Activated naive CD4-positive, alpha-beta T cell treated with anti-CD3 and anti-CD28 coated beads for 36 hours (primary cell): Measurements from ENCODE around the gene CCDC6. TPM values are rescaled to one million over a fixed set of nuclear protein-coding genes. Genes with fewer than 3 reads are reported as not detected.
A peak's percentile ranks its signal among the peaks of the same experiment; 100 is the strongest.

Experiments used
- CTCF ChIA-PET: fragments of 350-600 bp; sonication (Branson Sonifier 250); formaldehyde crosslinking; loops from one replicate; lab custom pipeline; 2021; ENCODE audit warnings: antibody characterized with exemption; lab: Charles Lee
- DNase-seq: peaks from one replicate; pipeline ENCODE4 v3.0.0-alpha.2; 2020
- H3K27ac Mint-ChIP-seq: one replicate; pipeline ENCODE4 v1.8.0; 2021; ENCODE audit warnings: mild to moderate bottlenecking, mixed read lengths
- H3K27me3 Mint-ChIP-seq: one replicate; pipeline ENCODE4 v1.8.0; 2021; ENCODE audit warnings: low read depth, mixed read lengths
- H3K36me3 Mint-ChIP-seq: one replicate; pipeline ENCODE4 v1.8.0; 2021; ENCODE audit warnings: low read depth, mixed read lengths
- H3K4me1 Mint-ChIP-seq: one replicate; pipeline ENCODE4 v1.8.0; 2021; ENCODE audit warnings: low read depth, mixed read lengths
- H3K4me3 Mint-ChIP-seq: one replicate; pipeline ENCODE4 v1.8.0; 2021; ENCODE audit warnings: mild to moderate bottlenecking, moderate library complexity, mixed read lengths
- H3K9me3 Mint-ChIP-seq: one replicate; pipeline ENCODE4 v1.8.0; 2021; ENCODE audit warnings: mixed read lengths
- intact Hi-C: fragments of 100-400 bp; cut with micrococcal nuclease; formaldehyde crosslinking; loops from one replicate; pipeline ENCODE4 v1.15.1; 2023
- total RNA-seq, 2 experiments: library from RNA; stranded (reverse); gene quantifications; one replicate each; pipeline ENCODE4 v1.2.3, GENCODE V29; 2021

CCDC6 gene
- total RNA-seq, 2 experiments from 2014 or later = 43.1 to 44.9 TPM

DNA sequence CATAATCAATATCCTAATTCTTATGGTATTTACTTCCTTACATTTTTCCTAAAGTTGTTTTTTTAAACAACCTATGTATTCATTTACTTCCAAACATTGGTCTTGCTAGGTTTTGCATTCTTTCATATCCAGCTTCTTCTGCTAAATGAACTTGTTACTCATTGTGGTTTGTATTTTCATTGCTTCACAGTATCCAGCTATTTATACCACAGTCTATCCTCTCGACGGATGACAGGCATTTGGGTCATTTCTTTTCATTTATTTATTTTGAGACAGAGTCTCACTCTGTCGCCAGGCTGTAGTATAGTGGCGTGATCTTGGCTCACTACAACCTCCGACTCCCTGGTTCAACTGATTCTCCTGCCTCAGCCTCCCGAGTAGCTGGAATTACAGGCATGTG is 66.8 kb downstream of the CCDC6 start:
- Mint-ChIP-seq H3K27me3 (no peaks in the 10 kb centered on the region), H3K36me3 (peaks cover 35% of the 10 kb centered on the region), H3K4me3 (no peak overlapping the region), H3K27ac (no peak overlapping the region), H3K9me3 (no peaks in the 10 kb centered on the region), H3K4me1 (peaks cover 32% of the 10 kb centered on the region)
- CTCF ChIA-PET = interaction anchor here (0.9 kb wide), 1 partner anchor 51 kb away, joined by 3 read pairs; no protein-coding TSS in a partner anchor
- intact Hi-C loops = loop anchor here (2.0 kb wide), 1 partner anchor 19 kb away; no protein-coding TSS in a partner anchor
- DNase-seq = no peak

DNA sequence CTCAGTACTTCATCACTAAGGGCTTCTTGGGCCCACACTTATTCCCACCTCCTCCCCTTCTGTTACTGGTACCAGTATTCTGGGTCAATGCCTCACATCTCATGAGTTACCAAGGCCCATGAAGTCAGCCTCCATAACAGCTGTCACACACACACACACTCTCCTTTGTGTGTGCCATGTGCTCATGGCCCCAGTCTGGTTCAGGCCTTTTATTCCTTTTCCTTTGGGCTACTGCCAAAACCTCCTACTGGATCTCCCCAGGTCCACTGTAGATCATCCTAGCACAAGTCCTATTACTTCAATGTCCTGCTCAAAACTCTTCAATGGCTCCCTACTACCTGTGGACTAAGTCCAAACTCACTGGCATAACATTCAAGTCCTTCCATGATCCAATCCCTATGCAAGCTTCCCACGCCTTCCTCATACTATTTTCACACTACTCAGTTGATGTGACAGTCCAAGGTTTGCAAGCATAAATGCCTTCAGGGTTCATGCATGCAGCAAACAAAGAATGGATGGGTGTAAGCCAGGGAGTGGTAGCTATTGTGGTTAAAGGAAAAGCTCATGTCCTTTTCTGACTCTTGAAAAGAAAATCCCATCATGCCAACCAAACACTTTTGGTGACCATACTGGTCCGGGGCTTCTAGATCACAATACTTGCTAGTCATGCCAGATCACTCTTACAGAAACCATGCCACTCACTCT is 68.1 kb downstream of the CCDC6 start:
- intact Hi-C loops = loop anchor here (2.0 kb wide), 1 partner anchor 21 kb away; no protein-coding TSS in a partner anchor
- H3K4me3 Mint-ChIP-seq = no peak overlapping the region
- H3K27ac Mint-ChIP-seq = no peak overlapping the region
- H3K27me3 Mint-ChIP-seq = no peaks in the 10 kb centered on the region
- peaks cover 39% of the 10 kb centered on the region for H3K4me1 Mint-ChIP-seq
- no peak for DNase-seq
- no peaks in the 10 kb centered on the region for H3K9me3 Mint-ChIP-seq
- CTCF ChIA-PET = no interaction called here
- H3K36me3 Mint-ChIP-seq = peaks cover 29% of the 10 kb centered on the region

DNA sequence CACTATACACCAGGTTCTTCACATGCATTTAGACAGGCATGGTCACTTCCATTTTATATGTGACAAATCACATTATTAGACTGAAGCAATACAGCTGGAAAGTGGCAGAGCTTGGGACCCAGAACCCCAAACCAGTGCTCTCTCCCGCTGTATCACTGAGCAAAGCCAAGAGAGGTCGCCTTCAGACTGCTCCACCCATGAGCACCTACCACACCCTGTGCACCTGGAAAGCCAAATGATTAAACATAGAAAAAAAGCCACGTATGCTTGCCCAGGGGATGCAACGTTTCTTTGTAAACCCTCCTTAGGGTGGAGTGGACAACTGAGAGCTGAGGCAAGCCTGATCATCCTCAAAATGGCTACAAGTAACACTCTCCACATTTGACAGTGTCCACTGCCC is 72.5 kb downstream of the CCDC6 start:
- Mint-ChIP-seq H3K27me3 (no peaks in the 10 kb centered on the region), H3K4me1 (peaks cover 50% of the 10 kb centered on the region), H3K27ac (no peak overlapping the region), H3K4me3 (no peak overlapping the region), H3K9me3 (no peaks in the 10 kb centered on the region), H3K36me3 (peaks cover 29% of the 10 kb centered on the region)
- CTCF ChIA-PET = interaction anchor here (0.6 to 3.6 kb wide), 3 partner anchors 22 to 75 kb away, joined by 4 to 28 read pairs (median 4); partner anchors contain the start of gene CCDC6
- intact Hi-C loops = loop anchor here (2.0 kb wide), 1 partner anchor 73 kb away; the partner anchor contains the start of gene CCDC6
- no peak for DNase-seq

DNA sequence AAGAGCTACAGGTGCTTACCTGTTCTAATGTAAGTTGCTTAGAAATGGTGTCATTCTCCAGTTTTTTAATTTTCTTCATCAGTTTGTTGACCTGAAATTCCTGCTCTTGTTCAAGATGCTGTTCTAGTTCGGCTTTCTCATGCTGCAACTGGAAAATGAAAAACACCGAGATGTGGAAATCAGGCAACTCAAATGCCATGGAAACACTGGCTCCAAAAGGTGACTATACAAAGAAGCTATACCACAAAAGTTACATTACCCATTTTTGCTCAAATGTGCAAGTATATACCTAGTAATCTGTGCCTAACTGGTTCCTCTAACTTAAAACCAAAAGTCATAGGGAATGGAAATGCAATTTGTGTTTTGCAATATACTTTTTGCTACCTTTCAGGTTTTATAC is 73.8 kb downstream of the CCDC6 start:
- Mint-ChIP-seq H3K27ac (no peak overlapping the region), H3K4me1 (peaks cover 43% of the 10 kb centered on the region), H3K36me3 (peaks cover 33% of the 10 kb centered on the region), H3K4me3 (no peak overlapping the region), H3K9me3 (no peaks in the 10 kb centered on the region), H3K27me3 (no peaks in the 10 kb centered on the region)
- CTCF ChIA-PET = interaction anchor here (0.5 to 3.6 kb wide), 4 partner anchors 11 to 99 kb away, joined by 3 to 28 read pairs (median 6); partner anchors contain the start of gene CCDC6
- intact Hi-C loops = no loop called here
- no peak for DNase-seq

DNA sequence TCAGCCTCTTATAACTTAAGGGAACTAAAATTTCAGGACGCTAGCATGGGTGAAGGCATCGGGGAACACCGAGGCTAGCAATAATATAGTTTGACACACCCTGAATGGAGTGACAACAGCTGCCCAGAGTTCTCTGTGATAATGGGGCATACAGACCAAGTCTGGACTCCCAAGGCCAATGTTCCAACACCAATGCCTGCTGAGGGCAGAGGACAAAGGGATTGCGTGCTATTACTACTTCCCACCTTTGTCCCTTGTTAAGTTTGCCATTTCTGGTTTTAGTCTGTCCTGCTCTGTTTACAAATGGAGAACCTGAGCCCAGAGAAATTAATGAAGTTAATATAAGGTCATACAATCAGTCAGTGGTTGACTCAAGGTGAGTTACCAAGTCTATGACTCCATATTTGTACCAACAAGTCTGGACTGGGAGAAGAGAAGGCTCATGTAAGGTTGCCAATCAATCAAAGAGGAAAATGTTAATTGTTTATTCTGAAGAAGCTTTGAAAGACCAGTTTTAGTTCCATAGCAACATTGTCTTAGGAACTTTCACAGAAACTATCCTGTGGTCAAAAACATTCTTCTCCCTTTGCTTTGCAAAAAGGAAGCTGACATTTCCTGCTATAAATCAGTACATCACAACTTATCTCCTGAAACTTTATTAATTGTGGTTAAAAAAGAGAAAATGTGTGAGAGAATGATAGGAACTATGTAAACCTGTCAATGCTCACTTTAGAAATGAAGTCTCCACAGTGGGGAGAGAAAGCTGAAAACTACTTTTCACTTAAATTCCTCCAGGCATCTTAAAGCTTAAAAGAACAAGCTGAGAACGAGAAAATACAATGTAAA is 74.5 kb downstream of the CCDC6 start:
- peaks cover 42% of the 10 kb centered on the region for H3K4me1 Mint-ChIP-seq
- H3K4me3 Mint-ChIP-seq = no peak overlapping the region
- H3K27me3 Mint-ChIP-seq = no peaks in the 10 kb centered on the region
- DNase-seq = no peak
- H3K27ac Mint-ChIP-seq = no peak overlapping the region
- no peaks in the 10 kb centered on the region for H3K9me3 Mint-ChIP-seq
- peaks cover 37% of the 10 kb centered on the region for H3K36me3 Mint-ChIP-seq
- CTCF ChIA-PET = interaction anchor here (0.5 to 3.6 kb wide), 6 partner anchors 12 to 189 kb away, joined by 3 to 28 read pairs (median 4); partner anchors contain the start of gene CCDC6
- intact Hi-C loops = no loop called here

DNA sequence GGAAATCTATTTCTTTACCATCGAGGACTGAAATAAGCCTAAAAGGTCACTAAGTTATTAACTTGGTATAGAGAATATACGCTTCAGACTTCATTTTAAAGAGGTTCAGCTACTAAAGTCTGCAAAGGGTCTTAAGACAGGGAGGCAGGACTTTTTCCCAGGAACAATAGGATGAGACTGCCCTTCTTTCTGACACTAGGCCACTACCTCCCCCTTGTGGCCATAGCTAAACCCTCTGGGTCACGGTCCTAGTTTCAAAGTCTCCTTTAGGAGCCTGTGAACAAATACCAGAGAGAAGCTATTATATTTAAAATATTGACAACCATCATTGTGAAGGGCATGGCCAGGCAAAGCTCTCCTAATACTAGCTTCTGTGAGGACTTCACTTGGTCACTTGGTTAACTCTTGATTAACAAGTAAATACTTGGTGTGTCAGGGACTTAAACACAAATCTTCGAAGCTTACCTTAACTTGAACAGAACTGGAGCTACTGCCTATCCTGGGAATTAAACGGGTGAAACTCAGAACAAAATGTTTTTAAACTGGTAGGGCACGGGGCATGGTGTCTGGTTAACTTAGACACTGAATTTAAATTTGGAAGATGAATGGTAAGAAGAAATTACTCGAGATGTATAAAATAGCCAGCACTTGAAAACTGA is 75.6 kb downstream of the CCDC6 start:
- H3K27me3 Mint-ChIP-seq = no peaks in the 10 kb centered on the region
- intact Hi-C loops = no loop called here
- H3K4me3 Mint-ChIP-seq = no peak overlapping the region
- CTCF ChIA-PET = interaction anchor here (0.5 to 3.6 kb wide), 13 partner anchors 10 to 208 kb away, joined by 3 to 28 read pairs (median 4); partner anchors contain the start of gene CCDC6
- peak; percentile 33 for DNase-seq
- no peak overlapping the region for H3K27ac Mint-ChIP-seq
- no peaks in the 10 kb centered on the region for H3K9me3 Mint-ChIP-seq
- peaks cover 49% of the 10 kb centered on the region for H3K36me3 Mint-ChIP-seq
- peaks cover 41% of the 10 kb centered on the region for H3K4me1 Mint-ChIP-seq

DNA sequence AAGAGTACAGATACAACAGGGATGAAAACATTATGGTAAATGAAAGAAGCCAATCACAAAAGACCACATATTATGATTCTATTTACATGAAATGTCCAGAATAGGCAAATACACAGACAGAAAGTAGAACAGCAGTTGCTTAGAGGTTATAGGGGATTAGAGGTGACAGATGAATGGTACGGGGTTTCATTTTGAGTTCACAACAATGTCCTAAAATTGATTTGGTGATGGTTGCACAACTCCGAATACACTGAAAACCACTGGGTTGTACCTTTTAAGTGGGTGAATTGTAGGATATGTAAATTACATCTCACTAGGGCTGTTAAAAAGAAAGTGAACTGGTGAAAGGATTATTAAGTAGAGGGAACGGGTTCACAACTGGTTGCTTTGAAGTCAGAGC is 76.8 kb downstream of the CCDC6 start:
- Mint-ChIP-seq H3K36me3 (peaks cover 53% of the 10 kb centered on the region), H3K27ac (no peak overlapping the region), H3K4me1 (peaks cover 32% of the 10 kb centered on the region), H3K9me3 (no peaks in the 10 kb centered on the region), H3K27me3 (no peaks in the 10 kb centered on the region), H3K4me3 (no peak overlapping the region)
- intact Hi-C loops = no loop called here
- no peak for DNase-seq
- CTCF ChIA-PET = no interaction called here

DNA sequence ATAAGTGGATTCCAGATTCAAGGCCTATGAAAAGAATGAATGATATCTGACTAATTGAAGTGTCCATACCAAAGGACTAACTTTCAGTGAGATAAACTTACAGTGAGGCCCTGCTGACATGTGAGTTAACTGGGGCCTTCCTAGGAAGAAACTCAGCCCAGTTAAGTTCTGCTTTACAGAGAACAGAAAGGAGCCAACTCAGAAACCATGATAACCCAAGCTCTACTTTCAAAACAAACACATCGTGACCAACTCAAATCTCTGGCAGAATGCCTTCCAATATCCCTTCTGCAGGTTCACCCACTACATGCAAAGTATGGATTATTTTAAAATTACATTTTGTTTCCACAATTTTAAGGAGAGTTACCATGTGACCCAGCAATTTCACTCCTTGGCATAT is 77.3 kb downstream of the CCDC6 start:
- Mint-ChIP-seq H3K27me3 (no peaks in the 10 kb centered on the region), H3K4me3 (no peak overlapping the region), H3K27ac (no peak overlapping the region), H3K9me3 (no peaks in the 10 kb centered on the region), H3K36me3 (peaks cover 55% of the 10 kb centered on the region), H3K4me1 (peaks cover 29% of the 10 kb centered on the region)
- CTCF ChIA-PET = no interaction called here
- no peak for DNase-seq
- intact Hi-C loops = no loop called here

DNA sequence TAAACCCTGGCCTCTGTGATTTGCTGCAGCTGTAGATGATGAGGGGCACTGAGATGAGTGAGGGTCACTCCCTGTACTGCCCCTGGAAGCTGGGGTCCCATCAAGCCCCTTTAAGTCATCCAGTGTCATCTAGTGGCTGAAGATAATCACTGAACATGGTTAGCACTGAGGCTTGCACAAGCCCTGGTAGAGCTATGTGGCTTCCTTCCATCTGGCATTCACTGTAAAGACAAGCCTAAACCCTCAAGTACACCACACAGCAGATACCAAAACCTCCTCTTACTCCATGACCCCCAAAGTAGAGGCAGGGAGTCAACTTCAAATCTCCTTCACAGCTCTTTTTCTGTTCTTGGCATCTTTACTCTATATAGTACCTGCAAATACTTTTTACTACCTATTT is 80.4 kb downstream of the CCDC6 start:
- CTCF ChIA-PET = interaction anchor here (1.2 kb wide), 1 partner anchor 80 kb away, joined by 3 read pairs; the partner anchor contains the start of gene CCDC6
- no peaks in the 10 kb centered on the region for H3K9me3 Mint-ChIP-seq

DNA sequence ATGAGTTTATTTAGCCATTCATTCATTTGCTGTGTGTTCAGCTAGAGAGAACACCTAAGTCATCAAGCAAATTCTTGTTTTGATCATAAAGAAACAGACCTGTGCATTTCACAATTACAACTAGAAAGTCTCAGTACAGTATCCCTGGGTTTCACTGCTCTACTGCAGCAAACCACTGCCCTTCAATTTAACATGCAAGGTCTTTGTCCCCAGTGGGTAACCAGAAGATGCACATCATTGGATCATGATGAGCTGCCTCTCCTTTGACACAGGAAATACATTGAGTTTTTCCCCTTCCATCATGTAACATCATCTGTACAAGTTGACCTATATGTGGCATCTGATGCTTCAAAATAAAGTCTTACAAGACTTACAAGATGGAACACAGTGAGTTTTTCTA is 82.6 kb downstream of the CCDC6 start:
- Mint-ChIP-seq H3K27me3 (no peaks in the 10 kb centered on the region), H3K4me1 (peaks cover 32% of the 10 kb centered on the region), H3K4me3 (no peak overlapping the region), H3K36me3 (peaks cover 25% of the 10 kb centered on the region), H3K9me3 (no peaks in the 10 kb centered on the region), H3K27ac (no peak overlapping the region)
- CTCF ChIA-PET = interaction anchor here (0.5 to 1.1 kb wide), 3 partner anchors 56 to 583 kb away, joined by 3 to 4 read pairs (median 3); no protein-coding TSS in a partner anchor
- no peak for DNase-seq
- intact Hi-C loops = no loop called here

More for the DNA sequence above, 80.4 kb downstream of the CCDC6 start:
- H3K27ac Mint-ChIP-seq = no peak overlapping the region
- H3K27me3 Mint-ChIP-seq = no peaks in the 10 kb centered on the region
- H3K4me3 Mint-ChIP-seq = no peak overlapping the region
- intact Hi-C loops = no loop called here
- peaks cover 28% of the 10 kb centered on the region for H3K4me1 Mint-ChIP-seq
- no peak for DNase-seq
- H3K36me3 Mint-ChIP-seq = peaks cover 37% of the 10 kb centered on the region

DNA sequence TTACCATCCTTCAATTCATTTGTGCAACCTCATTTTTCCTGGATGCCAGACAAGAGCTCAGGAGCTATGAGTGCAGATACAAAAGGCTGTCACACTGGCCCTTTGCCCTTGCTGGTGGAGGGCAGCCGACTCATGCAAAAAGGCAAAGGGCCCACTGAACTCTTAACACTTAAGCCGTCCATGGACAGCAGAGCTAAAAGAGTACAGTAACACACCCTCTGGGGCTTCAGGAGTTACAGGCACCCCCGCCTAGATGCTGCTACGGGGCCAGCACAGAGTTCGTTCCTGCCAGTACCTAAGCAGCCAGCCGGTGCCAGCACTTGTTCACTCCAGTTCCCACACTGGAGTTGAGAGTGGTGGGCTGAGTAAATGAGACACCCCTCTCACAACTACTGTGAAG is 83.2 kb downstream of the CCDC6 start:
- no peak overlapping the region for H3K27ac Mint-ChIP-seq
- no peaks in the 10 kb centered on the region for H3K9me3 Mint-ChIP-seq
- H3K27me3 Mint-ChIP-seq = no peaks in the 10 kb centered on the region
- intact Hi-C loops = no loop called here
- no peak for DNase-seq
- peaks cover 31% of the 10 kb centered on the region for H3K4me1 Mint-ChIP-seq
- H3K36me3 Mint-ChIP-seq = peaks cover 22% of the 10 kb centered on the region
- CTCF ChIA-PET = no interaction called here
- H3K4me3 Mint-ChIP-seq = no peak overlapping the region

DNA sequence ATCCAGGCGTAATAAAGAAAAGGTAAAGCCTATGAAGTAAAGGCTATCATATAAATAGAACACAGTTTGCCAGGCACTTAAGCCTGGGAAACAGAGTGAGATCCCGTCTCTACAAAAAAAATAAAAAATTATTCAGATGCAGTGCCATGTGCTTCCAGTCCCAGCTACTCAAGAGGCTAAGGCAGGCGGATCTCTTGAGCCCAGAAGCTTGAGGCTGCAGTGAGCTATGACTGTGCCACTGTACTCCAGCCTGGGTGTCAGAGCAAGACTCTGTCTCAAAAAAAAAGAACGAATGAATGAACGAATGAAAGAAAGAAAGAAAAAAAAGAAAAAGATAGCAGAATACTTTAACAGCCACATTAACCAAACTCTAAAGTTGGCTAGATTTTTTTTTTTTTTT is 85.9 kb downstream of the CCDC6 start:
- CTCF ChIA-PET = interaction anchor here (0.7 to 1.3 kb wide), 3 partner anchors 10 to 198 kb away, joined by 3 to 5 read pairs (median 3); no protein-coding TSS in a partner anchor
- Mint-ChIP-seq H3K27ac (no peak overlapping the region), H3K9me3 (no peaks in the 10 kb centered on the region), H3K36me3 (peaks cover 11% of the 10 kb centered on the region), H3K4me1 (peaks cover 36% of the 10 kb centered on the region), H3K27me3 (no peaks in the 10 kb centered on the region), H3K4me3 (no peak overlapping the region)
- intact Hi-C loops = no loop called here
- no peak for DNase-seq
